ENCODE measurements around the gene C12orf54.
"Not testable (repeated sequence)": the region's sequence is repeated elsewhere in the genome, so short reads cannot be mapped to it uniquely, and the experiment has no call there.

C12orf54 gene

GRCh38 chr12:48482198-48482597 lies at the start of gene C12orf54:
C12orf54 (plus strand) TSS chr12:48482498; CDS start chr12:48483297, 799 bp downstream.
- no peak for DNase-seq (ENCODE audit: low spot score)

- not testable (repeated sequence) for DNase-seq (ENCODE audit: low spot score)
Measured at GRCh38 chr12:48434016-48434415, 48.3 kb upstream of the C12orf54 start.

DNA sequence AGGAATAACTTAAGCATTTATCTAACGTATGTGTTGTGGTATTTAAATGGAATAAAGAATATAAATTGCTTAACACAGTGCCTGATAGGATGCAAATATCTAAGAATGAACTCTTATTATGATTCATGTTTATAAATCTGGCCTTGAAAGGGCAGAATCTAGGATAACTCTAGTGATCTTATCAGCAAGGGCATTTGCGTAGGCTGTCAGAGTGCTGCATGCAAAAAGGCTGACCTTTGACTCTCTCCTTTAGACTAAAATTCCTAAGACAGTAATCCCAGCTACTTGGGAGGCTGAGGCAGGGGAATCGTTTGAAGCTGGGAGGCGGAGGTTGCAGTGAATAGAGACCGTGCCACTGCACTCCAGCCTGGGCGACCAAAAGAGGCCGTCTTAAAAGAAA lies 41.2 kb upstream of the C12orf54 start:
- DNase-seq (ENCODE audit: low spot score): no peak

- DNase-seq (ENCODE audit: low spot score): no peak
Measured at GRCh38 chr12:48442179-48442847, 40.0 kb upstream of the C12orf54 start.

- no peak for DNase-seq (ENCODE audit: low spot score)
Measured at GRCh38 chr12:48445538-48445937, 36.8 kb upstream of the C12orf54 start.

- no peak for DNase-seq (ENCODE audit: low spot score)
Measured at GRCh38 chr12:48446161-48446776, 36.0 kb upstream of the C12orf54 start.

GRCh38 chr12:48447755-48448154 lies 34.5 kb upstream of the C12orf54 start:
- no peak for DNase-seq (ENCODE audit: low spot score)

GRCh38 chr12:48451372-48451771 lies 30.9 kb upstream of the C12orf54 start:
- DNase-seq (ENCODE audit: low spot score): no peak

- DNase-seq (ENCODE audit: low spot score): not testable (repeated sequence)
Measured at GRCh38 chr12:48452961-48453360, 29.3 kb upstream of the C12orf54 start.

DNA sequence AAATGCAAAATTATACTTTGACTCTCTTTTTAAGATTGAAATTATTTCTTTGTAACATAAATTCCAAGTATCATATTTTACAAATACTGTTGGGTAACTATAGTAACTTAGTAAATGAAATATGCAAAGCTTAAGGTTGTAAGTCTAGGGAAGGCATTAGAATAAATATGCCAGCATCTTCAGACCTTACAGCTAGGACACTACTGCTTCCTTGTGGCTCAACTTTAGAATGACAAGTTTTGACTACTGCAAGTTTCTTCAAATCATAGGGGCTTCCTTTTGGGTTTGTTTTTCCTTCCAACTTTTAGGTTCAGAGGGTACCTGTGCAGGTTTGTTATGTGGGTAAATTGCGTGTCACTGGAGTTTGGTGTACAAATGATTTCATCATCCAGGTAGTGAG lies 27.6 kb upstream of the C12orf54 start:
- peak; percentile 15 for DNase-seq (ENCODE audit: low spot score)

DNA sequence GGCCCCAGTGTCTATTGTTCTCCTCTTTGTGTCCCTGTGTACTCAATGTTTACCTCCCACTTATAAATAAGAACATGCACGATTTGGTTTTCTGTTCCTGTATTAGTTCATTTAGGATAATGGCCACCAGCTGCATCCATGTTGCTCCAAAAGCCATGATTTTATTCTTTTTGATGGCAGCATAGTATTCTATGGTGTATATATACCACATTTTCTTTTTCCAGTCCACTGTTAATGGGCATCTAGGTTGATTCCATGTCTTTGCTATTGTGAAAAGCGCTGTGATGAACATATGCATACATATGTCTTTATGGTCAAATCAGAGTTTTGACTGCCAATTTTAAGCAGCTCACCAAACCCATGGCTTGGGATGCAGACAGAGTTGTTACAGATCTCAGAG lies 27.2 kb upstream of the C12orf54 start:
- DNase-seq (ENCODE audit: low spot score): no peak

GRCh38 chr12:48459259-48459658 lies 23.0 kb upstream of the C12orf54 start:
- no peak for DNase-seq (ENCODE audit: low spot score)

DNA sequence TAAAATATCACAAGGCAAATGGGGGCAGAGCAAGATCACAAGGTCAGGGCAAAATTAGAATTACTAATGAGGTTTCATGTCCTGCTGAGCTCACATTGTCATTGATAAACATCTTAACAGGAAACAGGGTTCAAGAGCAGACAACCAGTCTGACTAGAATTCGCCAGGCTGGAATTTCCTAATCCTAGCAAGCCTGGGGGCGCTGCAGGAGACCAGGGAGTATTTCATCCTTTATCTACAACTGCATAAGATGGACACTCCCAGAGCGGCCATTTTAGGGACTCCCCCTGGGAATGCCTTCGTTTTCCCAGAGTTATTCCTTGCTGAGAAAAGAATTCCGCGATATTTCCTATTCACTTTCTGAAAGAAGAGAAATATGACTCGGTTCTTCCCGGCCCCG lies 13.3 kb upstream of the C12orf54 start:
- not testable (repeated sequence) for DNase-seq (ENCODE audit: low spot score)

GRCh38 chr12:48472259-48472658 lies 10.0 kb upstream of the C12orf54 start, which contains the start of gene ANP32D:
ANP32D (plus strand) TSS chr12:48472559; CDS start chr12:48472665, 106 bp downstream.
- no peak for DNase-seq (ENCODE audit: low spot score)

DNA sequence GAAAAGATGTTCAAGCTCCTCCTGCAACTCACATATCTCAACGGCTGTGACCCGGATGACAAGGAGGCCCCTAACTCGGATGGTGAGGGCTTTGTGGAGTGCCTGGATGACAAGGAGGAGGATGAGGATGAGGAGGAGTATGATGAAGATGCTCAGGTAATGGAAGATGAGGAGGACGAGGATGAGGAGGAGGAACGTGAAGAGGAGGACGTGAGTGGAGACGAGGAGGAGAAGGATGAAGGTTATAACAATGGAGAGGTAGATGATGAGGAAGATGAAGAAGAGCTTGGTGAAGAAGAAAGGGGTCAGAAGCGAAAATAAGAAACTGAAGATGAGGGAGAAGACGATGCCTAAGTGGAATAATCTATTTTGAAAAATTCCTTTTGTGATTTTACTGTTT lies 9.2 kb upstream of the C12orf54 start:
- DNase-seq (ENCODE audit: low spot score): no peak

- DNase-seq (ENCODE audit: low spot score): not testable (repeated sequence)
Measured at GRCh38 chr12:48474497-48474896, 7.8 kb upstream of the C12orf54 start.

- no peak for DNase-seq (ENCODE audit: low spot score)
Measured at GRCh38 chr12:48482930-48483329, 632 bp downstream of the C12orf54 start.

- DNase-seq (ENCODE audit: low spot score): no peak
Measured at GRCh38 chr12:48486261-48486660, 4.0 kb downstream of the C12orf54 start.

DNA sequence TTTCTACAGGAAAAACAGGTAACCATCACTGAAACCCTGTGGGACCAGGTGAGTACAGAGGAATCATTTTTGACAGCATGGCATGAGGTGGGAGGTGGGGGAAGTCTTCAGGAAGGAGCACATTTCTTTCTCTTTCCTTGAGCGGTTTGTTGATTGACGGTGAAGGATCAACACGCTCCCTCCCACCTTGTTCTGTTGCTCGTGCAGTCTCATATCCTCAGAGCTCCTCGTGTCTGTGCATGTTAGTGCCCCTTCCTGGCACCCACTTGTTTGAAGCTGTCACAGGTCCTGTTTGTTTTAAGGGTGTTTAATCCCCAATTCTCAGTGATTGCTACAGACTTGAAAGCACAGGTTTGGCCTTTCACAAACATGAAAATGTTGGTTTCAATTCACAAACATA lies 4.4 kb downstream of the C12orf54 start:
- DNase-seq (ENCODE audit: low spot score): no peak

GRCh38 chr12:48489012-48489411 lies 6.7 kb downstream of the C12orf54 start:
- DNase-seq (ENCODE audit: low spot score): peak; percentile 40

GRCh38 chr12:48489456-48489855 lies 7.2 kb downstream of the C12orf54 start:
- DNase-seq (ENCODE audit: low spot score): not testable (repeated sequence)

GRCh38 chr12:48500281-48500680 lies 18.0 kb downstream of the C12orf54 start:
- DNase-seq (ENCODE audit: low spot score): not testable (repeated sequence)

GRCh38 chr12:48506836-48507235 lies 24.5 kb downstream of the C12orf54 start:
- DNase-seq (ENCODE audit: low spot score): not testable (repeated sequence)

DNA sequence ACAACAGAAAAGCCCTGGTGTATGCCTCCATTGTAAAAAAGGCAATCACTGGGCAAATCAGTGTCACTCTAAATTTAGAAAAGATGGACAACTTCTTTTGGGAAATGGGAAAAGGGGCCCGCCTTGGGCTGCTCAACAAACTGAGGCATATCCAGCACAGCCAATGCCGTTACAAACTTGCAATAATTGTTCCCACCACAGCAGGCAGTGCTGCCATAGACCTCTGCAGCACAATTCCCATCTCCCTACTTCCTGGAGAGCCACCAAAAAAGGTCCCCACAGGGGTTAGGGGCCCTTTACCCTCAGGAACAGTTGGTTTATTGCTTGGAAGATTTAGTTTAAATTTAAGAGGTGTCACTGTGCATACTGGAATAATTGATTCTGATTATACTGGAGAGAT lies 26.7 kb downstream of the C12orf54 start:
- no peak for DNase-seq (ENCODE audit: low spot score)

Data from kidney tubule cell (primary cell).